DOHH2 (cell line): ENCODE results near the gene AHCTF1.

Experiments used
- EZH2phosphoT487 ChIP-seq: fragments of 200-600 bp; sonication (generic); IDR thresholded peaks from 2 replicates; pipeline ENCODE4 v1.6.1; 2017; ENCODE audit warnings: borderline replicate concordance, mild to moderate bottlenecking, antibody characterized with exemption, low read length, moderate library complexity, mixed read lengths
- TF ChIP-seq, protein P1 (sequence below): fragments of 200-600 bp; sonication (generic); IDR thresholded peaks from one replicate; pipeline ENCODE4 v1.5.1; 2014; ENCODE audit warnings: antibody characterized with exemption, mild to moderate bottlenecking, low read depth, low read length; ENCODE audit not compliant: poor library complexity, severe bottlenecking

DNA sequence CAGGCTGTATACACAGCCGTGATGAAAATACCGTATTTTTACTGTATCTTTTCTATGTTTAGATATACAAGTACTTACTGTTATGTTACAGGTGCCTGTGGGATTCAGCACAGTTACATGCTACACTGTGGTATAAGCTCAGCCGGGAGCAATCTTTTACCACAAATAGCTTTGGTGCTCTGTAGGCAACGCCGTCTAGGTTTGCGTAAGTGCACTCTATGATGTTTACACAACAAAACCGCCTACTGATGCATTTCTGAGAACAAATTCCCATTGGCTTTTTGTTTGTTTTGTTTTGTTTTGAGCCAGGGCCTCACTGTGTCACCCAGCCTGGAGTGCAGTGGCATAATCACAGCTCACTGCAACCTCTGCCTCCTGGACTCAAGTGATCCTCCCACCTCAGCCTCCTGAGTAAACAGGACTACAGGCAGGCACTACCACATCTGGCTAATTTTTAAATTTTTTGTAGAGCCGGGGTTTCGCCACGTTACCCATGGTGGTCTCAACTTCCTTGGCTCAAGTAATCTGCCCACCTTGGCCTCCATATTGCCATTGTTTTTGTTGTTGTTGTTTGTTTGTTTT, 126.5 kb downstream of the AHCTF1 start:
- TF ChIP-seq, protein P1, sequence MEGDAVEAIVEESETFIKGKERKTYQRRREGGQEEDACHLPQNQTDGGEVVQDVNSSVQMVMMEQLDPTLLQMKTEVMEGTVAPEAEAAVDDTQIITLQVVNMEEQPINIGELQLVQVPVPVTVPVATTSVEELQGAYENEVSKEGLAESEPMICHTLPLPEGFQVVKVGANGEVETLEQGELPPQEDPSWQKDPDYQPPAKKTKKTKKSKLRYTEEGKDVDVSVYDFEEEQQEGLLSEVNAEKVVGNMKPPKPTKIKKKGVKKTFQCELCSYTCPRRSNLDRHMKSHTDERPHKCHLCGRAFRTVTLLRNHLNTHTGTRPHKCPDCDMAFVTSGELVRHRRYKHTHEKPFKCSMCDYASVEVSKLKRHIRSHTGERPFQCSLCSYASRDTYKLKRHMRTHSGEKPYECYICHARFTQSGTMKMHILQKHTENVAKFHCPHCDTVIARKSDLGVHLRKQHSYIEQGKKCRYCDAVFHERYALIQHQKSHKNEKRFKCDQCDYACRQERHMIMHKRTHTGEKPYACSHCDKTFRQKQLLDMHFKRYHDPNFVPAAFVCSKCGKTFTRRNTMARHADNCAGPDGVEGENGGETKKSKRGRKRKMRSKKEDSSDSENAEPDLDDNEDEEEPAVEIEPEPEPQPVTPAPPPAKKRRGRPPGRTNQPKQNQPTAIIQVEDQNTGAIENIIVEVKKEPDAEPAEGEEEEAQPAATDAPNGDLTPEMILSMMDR, result no peak
- TF ChIP-seq EZH2phosphoT487, result no peak
